Raji (cell line): ENCODE data around the gene CASQ1.

ENCODE experiments used
- POLR2A ChIP-seq: IDR thresholded peaks from 2 replicates; pipeline ENCODE4 v1.6.1; 2011; ENCODE audit warnings: low read depth, low read length, control low read depth; ENCODE audit not compliant: insufficient read depth

The CASQ1 gene

DNA sequence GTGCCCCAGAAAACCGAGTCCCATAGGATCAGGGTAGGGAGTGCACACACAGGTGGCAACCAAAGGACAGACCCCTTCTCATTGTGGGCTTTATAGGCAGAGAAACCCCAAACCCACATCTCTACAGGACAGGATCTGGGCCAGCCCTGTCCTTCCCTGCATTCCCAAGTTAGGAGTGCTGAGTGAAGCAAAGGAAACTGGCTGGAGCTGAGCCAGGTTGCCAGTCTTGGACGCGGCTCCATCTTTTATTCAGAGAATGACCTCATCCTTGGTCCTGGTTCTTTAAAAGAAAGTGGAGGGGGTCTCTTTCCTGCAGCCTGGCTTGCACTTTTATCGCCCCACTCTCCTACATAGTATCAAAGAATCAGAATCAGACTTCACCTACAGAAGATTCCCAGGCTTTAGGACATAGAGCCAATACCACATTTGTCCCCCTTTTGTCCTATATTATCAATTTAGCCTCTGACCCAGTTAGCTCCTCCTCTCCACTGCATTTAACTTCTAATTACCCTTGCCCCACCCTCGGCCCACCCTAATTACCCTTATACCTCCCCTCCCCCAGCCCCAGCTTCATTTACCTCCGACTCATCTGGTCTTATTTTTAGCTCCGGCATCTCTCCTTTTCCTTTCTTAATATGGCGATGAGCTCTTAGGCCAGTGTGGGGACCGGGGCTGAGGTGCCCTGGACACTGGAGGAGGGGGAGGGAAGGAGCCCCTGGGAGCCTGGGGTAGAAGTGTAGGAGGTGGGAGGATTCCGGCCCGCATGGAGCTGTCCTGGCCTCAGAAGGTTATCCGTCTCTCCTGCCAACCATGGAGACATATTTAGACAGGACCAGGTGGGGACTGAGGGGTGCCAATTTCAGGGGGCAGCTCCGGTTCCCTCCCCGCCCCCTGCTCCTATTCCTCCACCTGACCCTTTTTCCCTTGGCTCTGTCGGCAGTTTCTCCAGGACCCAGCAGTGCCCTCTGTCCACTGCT lies at the start of gene CASQ1:
TSS of gene CASQ1 (plus strand) at position 927 of the 977 bp plus-strand sequence. CDS start 177 bp downstream, outside the sequence.
- TF ChIP-seq POLR2A: no peak

DNA sequence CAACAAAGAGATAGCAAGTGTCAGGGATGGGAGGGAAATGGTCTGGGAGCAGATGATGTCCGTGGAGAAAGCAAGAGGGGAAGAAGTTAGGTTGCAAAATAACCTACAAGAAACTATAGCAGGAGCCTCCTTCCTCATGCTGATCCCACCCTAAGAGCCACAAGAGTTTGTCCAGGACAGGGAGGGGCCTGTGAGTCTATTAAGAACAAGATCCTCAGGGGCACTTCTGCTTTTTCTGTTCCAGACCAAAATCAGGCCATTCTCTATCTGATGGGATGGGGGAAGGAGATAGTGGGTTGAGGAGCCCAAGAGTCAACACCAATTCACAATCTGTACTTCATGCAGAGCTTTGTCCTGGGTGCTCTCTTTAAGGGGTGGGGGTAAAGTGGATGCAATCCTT lies 46.7 kb upstream of the CASQ1 start:
- TF ChIP-seq POLR2A: no peak

DNA sequence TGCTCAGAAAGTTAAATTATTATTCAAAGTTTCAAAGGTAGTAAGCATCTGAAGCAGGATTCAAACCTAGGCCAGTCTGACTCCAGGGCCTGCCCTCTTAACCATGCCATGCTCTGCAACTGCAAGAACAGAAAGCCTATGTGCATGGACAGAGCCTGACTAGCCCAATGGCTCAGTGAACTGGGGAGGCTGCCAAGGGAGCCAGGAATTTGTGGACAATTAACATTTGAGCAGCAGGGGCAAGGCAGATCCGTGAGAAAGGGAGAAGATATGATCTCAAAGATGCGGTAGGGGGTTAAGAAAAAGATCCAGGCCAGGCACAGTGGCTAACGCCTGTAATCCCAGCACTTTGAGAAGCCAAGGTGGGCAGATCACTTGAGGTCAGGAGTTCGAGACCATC lies 45.5 kb upstream of the CASQ1 start:
- no peak for TF ChIP-seq POLR2A

DNA sequence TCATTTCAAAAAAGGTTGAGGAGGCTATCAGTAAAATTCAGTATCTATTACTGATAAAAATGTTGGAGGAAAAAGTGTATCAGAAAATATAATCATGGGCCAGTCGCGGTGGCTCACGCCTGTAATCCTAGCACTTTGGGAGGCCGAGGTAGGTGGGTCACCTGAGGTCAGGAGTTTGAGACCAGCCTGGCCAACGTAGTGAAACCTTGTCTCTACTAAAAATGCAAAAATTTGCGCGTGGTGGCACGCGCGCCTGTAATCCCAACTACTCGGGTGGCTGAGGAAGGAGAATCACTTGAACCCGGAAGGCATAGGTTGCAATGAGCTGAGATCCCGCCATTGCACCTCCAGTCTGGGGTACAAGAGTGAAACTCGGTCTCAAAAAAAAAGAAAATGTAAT lies 44.3 kb upstream of the CASQ1 start:
- TF ChIP-seq POLR2A: no peak

DNA sequence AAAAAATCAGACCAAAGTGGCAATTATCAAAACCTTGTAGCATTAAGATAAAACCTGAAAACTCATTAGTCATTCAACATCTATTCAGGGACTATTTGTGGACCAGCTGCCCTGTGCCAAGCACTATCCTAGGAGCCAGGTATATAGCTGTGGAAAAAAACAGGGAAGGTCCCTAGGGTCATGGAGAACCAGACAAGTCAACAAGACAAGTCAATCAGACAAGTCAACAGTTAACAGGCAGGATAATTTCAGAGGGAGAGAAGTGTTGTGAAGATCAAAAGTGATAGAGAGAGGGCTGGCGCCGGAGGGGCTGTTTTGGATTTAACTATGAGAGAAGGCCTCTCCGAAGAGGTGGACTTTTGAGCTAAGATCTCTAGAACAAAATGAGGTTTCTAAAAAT lies 42.3 kb upstream of the CASQ1 start:
- no peak for TF ChIP-seq POLR2A

DNA sequence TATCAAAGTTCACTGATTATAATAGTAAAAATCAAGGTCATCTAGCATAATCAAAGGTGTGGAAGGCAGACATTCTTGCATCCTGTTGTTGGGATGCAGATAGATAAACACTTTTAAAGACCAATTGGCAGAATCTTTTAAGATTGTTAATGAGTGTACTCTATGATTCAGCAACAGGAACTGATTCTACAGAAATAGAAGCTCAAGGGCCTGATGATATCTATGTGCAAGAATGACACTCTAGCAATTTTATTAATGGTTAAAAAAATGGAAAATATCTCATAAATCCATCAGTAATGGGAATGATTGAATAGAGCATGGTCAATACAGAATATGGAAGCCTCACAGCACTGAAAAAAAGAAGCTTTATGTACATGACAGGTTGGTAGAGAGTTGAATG lies 41.1 kb upstream of the CASQ1 start:
- TF ChIP-seq POLR2A: no peak

DNA sequence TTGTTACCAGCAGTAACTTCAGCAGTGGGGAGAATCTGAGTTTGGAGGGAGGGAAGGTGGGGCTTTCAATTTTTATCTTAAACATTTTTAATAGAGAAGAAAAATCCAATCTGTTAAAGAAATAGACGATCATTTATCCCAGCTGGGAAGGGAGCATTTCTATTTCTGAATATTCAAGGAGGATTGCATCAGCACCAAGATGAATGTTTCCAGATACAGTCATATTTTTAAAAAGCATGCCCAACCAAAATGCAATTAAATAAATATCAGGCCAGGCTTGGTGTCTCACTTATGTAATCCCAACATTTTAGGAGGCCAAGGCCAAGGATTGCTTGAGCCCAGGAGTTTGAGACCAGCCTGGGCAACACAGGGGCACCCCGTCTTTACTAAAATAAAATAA lies 40.7 kb upstream of the CASQ1 start:
- no peak for TF ChIP-seq POLR2A

DNA sequence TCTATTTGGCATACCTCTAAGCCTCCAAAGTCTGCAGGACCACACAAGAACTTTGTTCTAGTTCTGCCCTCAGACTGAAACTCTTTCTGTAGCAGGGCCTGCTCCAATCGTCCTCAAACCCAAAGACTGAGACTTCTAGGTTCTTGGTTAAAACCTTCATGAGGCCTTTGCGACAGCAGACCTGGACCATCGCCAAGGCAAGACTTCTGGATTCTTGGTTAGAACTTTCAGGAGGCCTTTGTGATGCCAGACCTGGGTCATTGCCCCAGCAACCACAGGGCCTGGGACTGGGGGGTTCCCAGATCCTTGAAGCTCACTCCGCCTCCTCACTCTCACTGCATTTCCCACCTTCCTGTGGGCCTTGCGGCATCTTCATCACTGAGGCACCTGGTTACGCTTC lies 39.1 kb upstream of the CASQ1 start, which contains the start of gene ATP1A4:
TSS of gene ATP1A4 (plus strand) at position 301 of the 400 bp plus-strand sequence. CDS start 438 bp downstream, outside the sequence.
- TF ChIP-seq POLR2A: no peak

DNA sequence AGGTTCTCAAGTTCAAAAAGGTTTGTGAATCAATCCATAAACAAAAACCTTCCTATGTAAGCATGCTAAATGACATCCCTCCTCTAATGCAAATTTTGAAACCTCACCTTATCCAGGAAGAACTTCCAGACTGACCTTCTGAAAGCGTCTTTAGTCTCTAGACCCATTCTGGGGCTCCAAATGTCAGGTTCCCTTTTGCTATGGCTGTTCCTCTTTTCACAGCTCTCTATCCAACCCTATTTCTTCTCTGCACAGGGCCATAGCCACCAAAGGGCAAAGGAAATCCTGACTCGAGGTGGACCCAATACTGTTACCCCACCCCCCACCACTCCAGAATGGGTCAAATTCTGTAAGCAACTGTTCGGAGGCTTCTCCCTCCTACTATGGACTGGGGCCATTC lies 35.6 kb upstream of the CASQ1 start:
- TF ChIP-seq POLR2A: no peak

DNA sequence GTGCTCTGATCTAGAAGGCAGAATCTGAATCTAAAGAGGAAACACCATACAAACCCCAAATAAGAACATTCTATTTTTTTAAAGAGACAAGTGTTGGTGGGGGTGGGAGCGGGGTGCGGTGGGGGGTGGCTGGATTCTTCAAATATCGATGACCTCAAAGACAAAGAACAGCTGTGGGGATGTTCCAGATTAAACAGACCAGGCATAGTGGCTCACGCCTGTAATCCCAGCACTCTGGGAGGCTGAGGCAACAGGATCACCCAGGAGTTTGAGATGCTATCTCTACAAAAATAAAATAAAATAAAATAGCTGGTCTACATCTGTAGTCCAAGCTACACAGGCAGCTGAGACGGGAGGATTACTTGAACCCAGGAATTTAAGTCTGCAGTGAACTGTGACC lies 34.0 kb upstream of the CASQ1 start:
- TF ChIP-seq POLR2A: no peak

DNA sequence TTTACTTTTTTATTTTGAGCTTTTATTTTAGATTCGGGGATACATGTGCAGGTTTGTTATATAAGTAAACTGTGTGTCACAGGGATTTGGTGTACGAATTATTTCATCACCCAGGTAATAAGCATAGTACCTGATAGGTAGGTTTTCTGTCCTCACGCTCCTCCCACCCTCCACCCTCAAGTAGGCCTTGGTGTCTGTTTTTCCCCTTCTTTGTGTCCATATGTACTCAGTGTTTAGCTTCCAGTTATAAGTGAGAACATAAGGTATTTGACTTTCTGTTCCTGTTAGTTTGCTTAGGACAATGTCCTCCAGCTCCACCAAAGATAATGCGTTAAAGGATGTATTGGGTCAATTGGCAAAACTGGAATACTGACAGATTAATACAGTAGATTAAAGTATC lies 33.2 kb upstream of the CASQ1 start:
- TF ChIP-seq POLR2A: no peak

DNA sequence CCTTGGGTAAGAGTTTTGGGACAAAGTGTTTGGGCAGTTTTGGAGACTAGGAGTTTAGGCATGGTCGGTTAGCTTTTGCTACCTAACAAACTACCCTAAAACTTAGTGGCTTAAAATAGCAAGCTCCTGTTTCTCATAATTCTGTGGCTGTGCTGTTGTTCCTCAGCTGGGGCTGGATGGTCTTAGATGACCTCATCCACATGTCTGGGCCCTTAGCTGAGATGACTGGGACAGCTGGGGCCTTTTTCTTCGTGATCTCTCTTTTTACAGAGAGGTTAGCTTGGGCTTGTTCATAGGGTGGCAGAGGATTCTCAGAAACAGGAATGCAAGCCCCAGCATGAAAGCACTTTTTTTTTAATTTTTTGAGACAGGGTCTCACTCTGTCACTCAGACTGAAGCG lies 32.3 kb upstream of the CASQ1 start:
- no peak for TF ChIP-seq POLR2A

DNA sequence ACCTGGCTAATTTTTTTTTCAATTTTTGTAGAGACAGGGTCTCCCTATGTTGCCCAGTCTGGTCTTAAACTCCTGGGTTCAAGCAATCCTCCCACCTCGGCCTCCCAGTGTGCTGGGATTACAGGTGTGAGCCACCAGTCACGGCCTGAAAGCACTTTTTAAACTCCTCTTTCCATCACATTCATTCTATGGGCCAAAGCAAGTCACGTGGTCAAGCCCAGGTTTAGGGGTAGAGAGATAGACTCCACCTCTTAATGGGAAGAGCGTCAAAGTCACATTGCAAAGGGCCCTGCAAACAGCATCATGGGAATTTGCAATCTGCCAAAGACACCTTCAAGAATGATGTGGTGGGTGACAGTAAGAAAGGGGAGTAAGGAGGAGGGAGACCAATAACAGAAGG lies 31.8 kb upstream of the CASQ1 start:
- no peak for TF ChIP-seq POLR2A

DNA sequence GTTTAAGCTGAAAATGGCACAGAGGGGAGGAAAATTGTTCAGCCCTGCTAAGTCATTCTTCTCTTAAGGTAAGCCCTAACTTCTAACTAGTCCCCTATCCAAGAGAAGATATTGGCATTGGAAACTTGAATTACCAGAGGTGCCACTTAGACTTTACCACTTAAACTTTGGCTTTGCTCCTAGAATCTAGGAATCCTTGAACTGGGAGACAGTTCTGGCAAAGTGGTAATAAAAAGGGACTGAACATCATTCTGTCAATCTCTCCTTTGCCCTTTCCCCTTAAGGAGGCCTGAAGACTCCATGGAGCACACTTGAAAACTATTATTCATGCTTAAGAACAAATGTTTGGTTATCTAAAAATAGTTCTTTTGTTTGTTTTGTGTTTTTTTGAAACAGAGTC lies 30.5 kb upstream of the CASQ1 start:
- TF ChIP-seq POLR2A: no peak

DNA sequence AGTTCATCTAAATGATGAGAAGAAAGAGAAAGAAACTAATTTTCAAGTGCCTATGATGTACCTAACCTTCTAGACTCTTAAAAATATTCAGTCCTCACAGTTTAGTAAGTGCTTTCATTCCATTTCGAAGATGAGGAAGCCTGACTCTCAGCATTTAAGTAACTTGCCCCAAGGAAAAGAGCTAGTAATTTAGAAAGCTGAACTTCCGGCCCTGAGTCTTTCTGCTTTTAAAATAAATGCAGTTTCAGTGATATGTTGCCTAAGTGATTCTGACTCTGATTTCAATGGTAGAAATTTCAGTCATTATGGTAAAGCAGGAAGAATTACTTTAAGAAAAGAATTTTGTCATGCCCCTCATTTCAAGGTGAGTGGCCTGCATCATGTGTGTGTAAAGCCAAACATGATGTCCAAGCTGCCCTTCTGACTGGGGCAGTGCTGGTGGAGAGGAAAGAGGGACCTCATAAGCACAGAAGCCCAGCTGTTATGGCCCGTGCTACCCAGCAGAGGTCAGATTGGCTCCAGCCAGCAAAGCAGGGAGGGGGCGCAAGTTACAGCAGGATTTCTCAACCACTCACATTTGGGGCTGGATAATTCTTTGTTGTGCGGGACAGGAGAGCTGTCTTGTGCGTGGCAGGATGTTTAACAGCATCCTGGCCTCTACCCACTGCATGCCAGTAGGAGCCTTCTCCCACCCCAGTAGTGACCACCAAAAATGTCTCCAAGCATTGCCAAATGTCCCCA lies 28.2 kb upstream of the CASQ1 start:
- no peak for TF ChIP-seq POLR2A

DNA sequence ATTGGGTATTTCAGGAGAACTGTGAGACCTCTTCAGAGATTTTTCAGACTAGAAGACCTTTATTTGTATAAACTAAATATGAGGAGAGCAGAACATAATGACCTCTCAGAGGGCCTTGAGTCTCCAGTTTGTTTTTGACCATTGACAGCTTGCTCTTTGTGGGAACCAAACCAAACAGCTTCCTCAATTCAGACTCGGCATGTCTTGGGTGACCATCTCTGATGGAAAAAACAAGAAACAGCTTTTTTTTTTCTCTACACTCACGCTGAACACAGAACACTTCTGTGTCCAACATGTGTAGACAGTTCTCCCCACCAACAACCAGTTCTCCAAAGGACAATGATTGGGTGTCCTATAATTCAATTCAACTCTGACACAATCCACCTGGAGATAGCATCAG lies 27.4 kb upstream of the CASQ1 start:
- TF ChIP-seq POLR2A: no peak
